Mesodermal cell (in vitro differentiated cells): ENCODE measurements around the gene SERPINA1. TPM values are rescaled to one million over a fixed set of nuclear protein-coding genes. Genes with fewer than 3 reads are reported as not detected.
"Not testable (repeated sequence)": the region's sequence is repeated elsewhere in the genome, so short reads cannot be mapped to it uniquely, and the experiment has no call there.

Experiments used
- H3K27ac ChIP-seq: 2 replicates; pipeline ENCODE4 v1.7.0; 2013; ENCODE audit warnings: mild to moderate bottlenecking, low read depth, low read length, moderate library complexity; ENCODE audit not compliant: severe bottlenecking
- H3K36me3 ChIP-seq: 2 replicates; pipeline ENCODE4 v1.7.1; 2013; ENCODE audit warnings: mild to moderate bottlenecking, low read length, moderate library complexity; ENCODE audit not compliant: control insufficient read depth, insufficient read depth
- H3K4me1 ChIP-seq: one replicate; pipeline ENCODE4 v1.7.1; 2013; ENCODE audit warnings: mild to moderate bottlenecking, low read length; ENCODE audit not compliant: insufficient read depth, control insufficient read depth, poor library complexity, severe bottlenecking
- H3K4me3 ChIP-seq: 2 replicates; pipeline ENCODE4 v1.7.0; 2013; ENCODE audit warnings: low read length, control low read depth, mild to moderate bottlenecking; ENCODE audit not compliant: insufficient read depth, poor library complexity, severe bottlenecking; ENCODE audit errors: extremely low read depth
- H3K9me3 ChIP-seq: 2 replicates; pipeline ENCODE4 v1.7.1; 2013; ENCODE audit warnings: mild to moderate bottlenecking, low read length, moderate library complexity; ENCODE audit not compliant: control insufficient read depth
- WGBS, 2 experiments: methylation state at CpG; one replicate each; pipeline ENCODE4 v1.1.5; 2013; ENCODE audit warnings: missing lambda C conversion rate in 2 of 2; ENCODE audit not compliant: insufficient coverage in 2 of 2; 5-methylcytosine and 5-hydroxymethylcytosine counted together
- polyA plus RNA-seq, 2 experiments: library from polyadenylated mRNA; stranded (reverse); fragments of 50-300 nt; gene quantifications; one replicate each; pipeline ENCODE4 v1.2.3, GENCODE V29; 2013

The SERPINA1 gene
- polyA plus RNA-seq (2013, experiment 1 of 2), result not detected
- not detected for polyA plus RNA-seq (2013, experiment 2 of 2)

- Histone ChIP-seq H3K4me1 (peaks cover 3% of the 10 kb centered on the region), H3K4me3 (no peak within 1 kb of the TSS), H3K27ac (no peak within 1 kb of the TSS), H3K9me3 (no peaks in the 10 kb centered on the region), H3K36me3 (no peaks in the 10 kb centered on the region)
- WGBS, 2 experiments, result 85 to 88% methylated on average over 15 to 18 of the region's 18 CpGs
Measured at GRCh38 chr14:94388384-94389103, at the start of gene SERPINA1. Gene SERPINA1 (minus strand): TSS chr14:94388602. CDS start chr14:94383237, 5,365 bp downstream.

- Histone ChIP-seq H3K4me3 (no peak overlapping the region), H3K4me1 (no peaks in the 10 kb centered on the region), H3K9me3 (no peaks in the 10 kb centered on the region), H3K27ac (no peak overlapping the region), H3K36me3 (no peaks in the 10 kb centered on the region)
- no CpG with 5 or more reads among the region's 2 CpGs for whole genome bisulfite sequencing, 2 experiments
Measured at GRCh38 chr14:94428610-94429009, 40.2 kb upstream of the SERPINA1 start.

GRCh38 chr14:94427016-94427613 is 38.7 kb upstream of the SERPINA1 start:
- Histone ChIP-seq H3K36me3 (no peaks in the 10 kb centered on the region), H3K9me3 (no peaks in the 10 kb centered on the region), H3K4me3 (no peak overlapping the region), H3K4me1 (no peaks in the 10 kb centered on the region), H3K27ac (no peak overlapping the region)
- WGBS, 2 experiments, result 92 to 93% methylated on average over 3 to 9 of the region's 9 CpGs

GRCh38 chr14:94426526-94426925 is 38.1 kb upstream of the SERPINA1 start:
- no peaks in the 10 kb centered on the region for H3K36me3 ChIP-seq
- 87 to 100% methylated on average over 3 of the region's 4 CpGs for WGBS, 2 experiments
- no peak overlapping the region for H3K4me3 ChIP-seq
- H3K9me3 ChIP-seq, result no peaks in the 10 kb centered on the region
- no peaks in the 10 kb centered on the region for H3K4me1 ChIP-seq
- H3K27ac ChIP-seq, result no peak overlapping the region

- no peaks in the 10 kb centered on the region for H3K4me1 ChIP-seq
- no peak overlapping the region for H3K4me3 ChIP-seq
- H3K27ac ChIP-seq, result no peak overlapping the region
- WGBS, 2 experiments, result 86 to 93% methylated on average over 3 of the region's 3 CpGs
- no peaks in the 10 kb centered on the region for H3K9me3 ChIP-seq
- no peaks in the 10 kb centered on the region for H3K36me3 ChIP-seq
Measured at GRCh38 chr14:94424371-94424770, 36.0 kb upstream of the SERPINA1 start.

- Histone ChIP-seq H3K36me3 (no peaks in the 10 kb centered on the region), H3K9me3 (no peaks in the 10 kb centered on the region), H3K4me3 (no peak overlapping the region), H3K27ac (no peak overlapping the region), H3K4me1 (no peaks in the 10 kb centered on the region)
- WGBS, 2 experiments, result 12 to 18% methylated on average over 10 to 13 of the region's 13 CpGs
Measured at GRCh38 chr14:94423453-94424056, 35.2 kb upstream of the SERPINA1 start.

GRCh38 chr14:94421316-94421715 is 32.9 kb upstream of the SERPINA1 start:
- Histone ChIP-seq H3K27ac (no peak overlapping the region), H3K4me3 (no peak overlapping the region), H3K9me3 (no peaks in the 10 kb centered on the region), H3K4me1 (no peaks in the 10 kb centered on the region), H3K36me3 (no peaks in the 10 kb centered on the region)
- WGBS, 2 experiments, result 92 to 100% methylated on average over 1 to 2 of the region's 2 CpGs

GRCh38 chr14:94417497-94418205 is 29.2 kb upstream of the SERPINA1 start:
- H3K4me1 ChIP-seq, H3K4me3 ChIP-seq, H3K36me3 ChIP-seq, H3K27ac ChIP-seq, H3K9me3 ChIP-seq: not testable (repeated sequence)
- WGBS, 2 experiments, result 70 to 80% methylated on average over 3 of the region's 3 CpGs

GRCh38 chr14:94412671-94413638 is 24.6 kb upstream of the SERPINA1 start:
- no peaks in the 10 kb centered on the region for H3K4me1 ChIP-seq
- H3K27ac ChIP-seq, result no peak overlapping the region
- H3K4me3 ChIP-seq, result no peak overlapping the region
- WGBS, 2 experiments, result 89% methylated on average over 4 to 5 of the region's 8 CpGs
- H3K9me3 ChIP-seq, result no peaks in the 10 kb centered on the region
- H3K36me3 ChIP-seq, result no peaks in the 10 kb centered on the region

- Histone ChIP-seq H3K36me3 (no peaks in the 10 kb centered on the region), H3K4me1 (no peaks in the 10 kb centered on the region), H3K4me3 (no peak overlapping the region), H3K9me3 (no peaks in the 10 kb centered on the region), H3K27ac (no peak overlapping the region)
- WGBS, 2 experiments, result 100% methylated on average over 1 of the region's 1 CpG; no CpG with 5 or more reads in 1 of the 2 experiments
Measured at GRCh38 chr14:94411638-94412037, 23.2 kb upstream of the SERPINA1 start.
